ENCODE measurements around the gene CFAP20DC.

CFAP20DC gene

GRCh38 chr3:58989955-58990354 lies 59.9 kb downstream of the CFAP20DC start:
- no peak overlapping the region for H3K4me2 ChIP-seq (ENCODE audit: low read length)
- no peaks in the 10 kb centered on the region for H3K4me1 ChIP-seq (ENCODE audit: low read length)
- no peak overlapping the region for H3K4me3 ChIP-seq (ENCODE audit: low read length)
- no peak overlapping the region for H3K9ac ChIP-seq (ENCODE audit: low read length)
- H3K9me3 ChIP-seq (ENCODE audit: insufficient read depth, low read length), result 0 out of 2 replicates have a peak, but pooled peaks cover 3% of the 10 kb centered on the region
- no peaks in the 10 kb centered on the region for H4K20me1 ChIP-seq (ENCODE audit: insufficient read depth, low read length)
- TF ChIP-seq EZH2phosphoT487 (IDR thresholded peaks at IDR 0.05; ENCODE audit: low read depth), result no peak
- TF ChIP-seq CTCF (IDR thresholded peaks at IDR 0.05; ENCODE audit: low read depth, low read length), result no peak
- H3K36me3 ChIP-seq (replicated peaks; ENCODE audit: low read depth, low read length), result no peaks in the 10 kb centered on the region
- H3K27ac ChIP-seq (ENCODE audit: low read length), result no peak overlapping the region
- H2AFZ ChIP-seq (ENCODE audit: low read depth, low read length), result no peak overlapping the region
- H3K79me2 ChIP-seq (ENCODE audit: low read length), result no peaks in the 10 kb centered on the region
- peaks cover 27% of the 10 kb centered on the region for H3K27me3 ChIP-seq (ENCODE audit: low read depth, low read length)

GRCh38 chr3:58989163-58989562 lies 60.7 kb downstream of the CFAP20DC start:
- H3K4me2 ChIP-seq (ENCODE audit: low read length), result no peak overlapping the region
- H3K27ac ChIP-seq (ENCODE audit: low read length), result no peak overlapping the region
- H3K79me2 ChIP-seq (ENCODE audit: low read length), result no peaks in the 10 kb centered on the region
- no peak for TF ChIP-seq EZH2phosphoT487 (IDR thresholded peaks at IDR 0.05; ENCODE audit: low read depth)
- H3K9me3 ChIP-seq (ENCODE audit: insufficient read depth, low read length), result 0 out of 2 replicates have a peak, but pooled peaks cover 3% of the 10 kb centered on the region
- H3K4me1 ChIP-seq (ENCODE audit: low read length), result no peaks in the 10 kb centered on the region
- no peak overlapping the region for H2AFZ ChIP-seq (ENCODE audit: low read depth, low read length)
- no peaks in the 10 kb centered on the region for H4K20me1 ChIP-seq (ENCODE audit: insufficient read depth, low read length)
- no peak overlapping the region for H3K9ac ChIP-seq (ENCODE audit: low read length)
- no peak overlapping the region for H3K4me3 ChIP-seq (ENCODE audit: low read length)
- H3K27me3 ChIP-seq (ENCODE audit: low read depth, low read length), result peaks cover 31% of the 10 kb centered on the region
- H3K36me3 ChIP-seq (replicated peaks; ENCODE audit: low read depth, low read length), result no peaks in the 10 kb centered on the region

- H3K36me3 ChIP-seq (replicated peaks; ENCODE audit: low read depth, low read length), result no peaks in the 10 kb centered on the region
- no peaks in the 10 kb centered on the region for H3K79me2 ChIP-seq (ENCODE audit: low read length)
- peaks cover 27% of the 10 kb centered on the region for H3K27me3 ChIP-seq (ENCODE audit: low read depth, low read length)
- no peaks in the 10 kb centered on the region for H3K4me1 ChIP-seq (ENCODE audit: low read length)
- H3K9me3 ChIP-seq (ENCODE audit: insufficient read depth, low read length), result 0 out of 2 replicates have a peak, but pooled peaks cover 3% of the 10 kb centered on the region
- no peak overlapping the region for H3K27ac ChIP-seq (ENCODE audit: low read length)
- no peaks in the 10 kb centered on the region for H4K20me1 ChIP-seq (ENCODE audit: insufficient read depth, low read length)
- no peak overlapping the region for H2AFZ ChIP-seq (ENCODE audit: low read depth, low read length)
- no peak overlapping the region for H3K9ac ChIP-seq (ENCODE audit: low read length)
- H3K4me3 ChIP-seq (ENCODE audit: low read length), result no peak overlapping the region
- TF ChIP-seq EZH2phosphoT487 (IDR thresholded peaks at IDR 0.05; ENCODE audit: low read depth), result no peak
- no peak for TF ChIP-seq CTCF (IDR thresholded peaks at IDR 0.05; ENCODE audit: low read depth, low read length)
- H3K4me2 ChIP-seq (ENCODE audit: low read length), result no peak overlapping the region
These were observed 61.8 kb downstream of the CFAP20DC start for GRCh38 chr3:58988041-58988440.

GRCh38 chr3:58986654-58987053 lies 63.2 kb downstream of the CFAP20DC start:
- no peak overlapping the region for H3K27ac ChIP-seq (ENCODE audit: low read length)
- H3K4me3 ChIP-seq (ENCODE audit: low read length), result no peak overlapping the region
- H3K9ac ChIP-seq (ENCODE audit: low read length), result no peak overlapping the region
- H2AFZ ChIP-seq (ENCODE audit: low read depth, low read length), result no peak overlapping the region
- no peaks in the 10 kb centered on the region for H3K36me3 ChIP-seq (replicated peaks; ENCODE audit: low read depth, low read length)
- H3K4me2 ChIP-seq (ENCODE audit: low read length), result no peak overlapping the region
- TF ChIP-seq EZH2phosphoT487 (IDR thresholded peaks at IDR 0.05; ENCODE audit: low read depth) (no peak), CTCF (IDR thresholded peaks at IDR 0.05; ENCODE audit: low read depth, low read length) (no peak)
- 0 out of 2 replicates have a peak, but pooled peaks cover 3% of the 10 kb centered on the region for H3K9me3 ChIP-seq (ENCODE audit: insufficient read depth, low read length)
- H4K20me1 ChIP-seq (ENCODE audit: insufficient read depth, low read length), result no peaks in the 10 kb centered on the region
- H3K79me2 ChIP-seq (ENCODE audit: low read length), result no peaks in the 10 kb centered on the region
- H3K4me1 ChIP-seq (ENCODE audit: low read length), result no peaks in the 10 kb centered on the region
- H3K27me3 ChIP-seq (ENCODE audit: low read depth, low read length), result peaks cover 27% of the 10 kb centered on the region

All from OCI-LY3 (cell line).